Common myeloid progenitor, CD34-positive (primary cell): ENCODE measurements around the gene AVPR2.

Source experiments
- CTCF ChIA-PET: fragments of 350-600 bp; sonication (Branson Sonifier 250); formaldehyde crosslinking; loops from one replicate; lab custom pipeline; 2021; ENCODE audit warnings: antibody characterized with exemption; lab: Charles Lee
- POLR2A ChIA-PET: fragments of 350-600 bp; sonication (Branson Sonifier 250); formaldehyde crosslinking; loops from one replicate; lab custom pipeline; 2021; ENCODE audit warnings: antibody characterized with exemption; lab: Charles Lee
- DNase-seq, 3 donors: peaks; one replicate each; pipeline versions ENCODE4 v3.0.0 to v3.0.0-alpha.2; 2013
- H3K27ac ChIP-seq, 2 experiments: 1 replicate in 1 of 2; 2 replicates in 1 of 2; pipeline ENCODE4 v1.7.0; 2013; ENCODE audit warnings: inconsistent platforms in 2 of 2, low read length in 2 of 2, mild to moderate bottlenecking in 2 of 2, low read depth in 1 of 2, moderate library complexity in 1 of 2; ENCODE audit not compliant: severe bottlenecking in 2 of 2, insufficient read depth in 1 of 2, poor library complexity in 1 of 2
- H3K27me3 ChIP-seq, 5 experiments: replicated peaks in 2 of 5; 1 replicate in 3 of 5; 2 replicates in 2 of 5; pipeline versions ENCODE4 v1.6.1 to v1.7.0; 2013; ENCODE audit warnings: low read length in 4 of 5, mild to moderate bottlenecking in 2 of 5, moderate library complexity in 2 of 5, inconsistent platforms in 1 of 5; ENCODE audit not compliant: insufficient read depth in 5 of 5, control insufficient read depth in 4 of 5
- H3K36me3 ChIP-seq, 4 experiments: 1 replicate in 2 of 4; 2 replicates in 2 of 4; pipeline versions ENCODE4 v1.6.1 to v1.7.0; 2013; ENCODE audit warnings: low read length in 3 of 4, control low read depth in 1 of 4, mild to moderate bottlenecking in 1 of 4; ENCODE audit not compliant: control insufficient read depth in 4 of 4, insufficient read depth in 4 of 4
- H3K4me1 ChIP-seq, 4 experiments: 1 replicate in 3 of 4; 2 replicates in 1 of 4; pipeline versions ENCODE4 v1.6.1 to v1.7.1; 2013; ENCODE audit warnings: low read length in 3 of 4, mild to moderate bottlenecking in 3 of 4, control low read depth in 1 of 4, inconsistent platforms in 1 of 4, moderate library complexity in 1 of 4; ENCODE audit not compliant: control insufficient read depth in 4 of 4, insufficient read depth in 4 of 4; ENCODE audit errors: control extremely low read depth in 1 of 4
- H3K4me3 ChIP-seq, 7 experiments: 1 replicate in 4 of 7; 2 replicates in 3 of 7; pipeline versions ENCODE4 v1.5.1 to v1.7.0; 2013; ENCODE audit warnings: mild to moderate bottlenecking in 7 of 7, low read length in 6 of 7, moderate library complexity in 6 of 7, inconsistent platforms in 2 of 7, low read depth in 2 of 7, control low read depth in 1 of 7; ENCODE audit not compliant: insufficient read depth in 4 of 7, control insufficient read depth in 1 of 7; ENCODE audit errors: extremely low read depth in 1 of 7
- H3K9me3 ChIP-seq, 5 experiments: 1 replicate in 4 of 5; 2 replicates in 1 of 5; pipeline versions ENCODE4 v1.6.1 to v1.7.1; 2013; ENCODE audit warnings: low read length in 4 of 5, mild to moderate bottlenecking in 2 of 5, inconsistent platforms in 1 of 5, low read depth in 1 of 5, moderate library complexity in 1 of 5; ENCODE audit not compliant: control insufficient read depth in 4 of 5, insufficient read depth in 2 of 5; ENCODE audit errors: control extremely low read depth in 1 of 5
- WGBS: methylation state at CpG from one replicate; pipeline ENCODE4 v1.1.5; 2013; ENCODE audit not compliant: insufficient coverage; 5-methylcytosine and 5-hydroxymethylcytosine counted together

The AVPR2 gene

DNA sequence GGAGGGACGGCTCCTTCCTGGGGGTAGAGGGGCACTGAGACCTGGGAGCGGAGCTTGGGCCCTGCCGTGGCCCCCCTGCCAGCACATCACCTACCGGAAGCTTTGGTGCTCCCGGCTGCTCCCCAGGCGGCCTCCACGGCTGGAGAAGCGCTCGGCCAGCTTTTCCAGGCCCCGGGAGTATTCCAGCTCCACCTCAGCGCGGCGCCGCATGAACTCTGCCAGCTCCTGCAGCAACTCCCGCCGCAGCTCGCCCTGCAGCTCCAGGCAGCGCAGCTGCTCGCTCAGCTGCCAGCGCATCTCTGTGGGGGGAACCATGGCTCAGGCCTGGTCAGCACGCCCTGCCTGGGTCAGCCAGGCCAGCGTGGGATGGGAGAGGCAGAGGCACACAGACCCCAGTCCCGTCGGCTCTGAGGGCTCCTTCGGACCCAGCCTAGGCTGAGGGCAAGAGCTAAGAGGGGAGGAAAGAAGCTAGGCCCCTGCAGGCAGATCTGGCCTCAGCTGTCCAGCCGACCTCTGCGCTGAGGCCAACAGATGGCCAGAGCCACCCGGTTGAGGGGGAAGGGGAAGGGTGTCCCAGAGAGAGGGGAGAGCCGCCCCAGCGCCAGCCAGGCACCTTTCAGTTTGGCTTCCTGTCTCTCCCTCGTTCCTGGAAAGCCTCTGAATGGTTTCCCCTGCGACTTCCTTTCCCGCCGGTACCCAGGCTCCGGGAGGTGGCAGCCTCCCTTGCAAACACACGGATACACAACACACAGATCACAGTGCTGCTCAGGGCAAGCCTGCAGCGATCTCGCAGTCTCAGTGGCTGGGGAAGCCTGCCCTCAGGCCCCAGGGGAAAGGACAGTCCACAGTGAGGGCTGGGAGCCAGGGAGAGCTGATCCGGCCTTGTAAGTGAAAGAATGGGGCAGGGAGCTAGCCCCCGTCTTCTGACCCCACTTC, 17.3 kb downstream of the AVPR2 start:
- peak overlapping the region in 4 of 7 experiments; percentile 31 to 55 (median 36) for H3K4me3 ChIP-seq
- peaks cover 9 to 55% (median 47%) of the 10 kb centered on the region in 4 experiments for H3K4me1 ChIP-seq
- H3K9me3 ChIP-seq = no peaks in the 10 kb centered on the region
- no peak overlapping the region for H3K27ac ChIP-seq
- CTCF ChIA-PET = interaction anchor here (1.3 to 19.1 kb wide), 7 partner anchors 10 to 169 kb away, joined by 3 to 482 read pairs (median 11); partner anchors contain the start of gene RENBP
- DNase-seq = no peak
- POLR2A ChIA-PET = no interaction called here
- H3K27me3 ChIP-seq = peaks cover 0 to 21% (median 0%) of the 10 kb centered on the region in 5 experiments
- WGBS = 69% methylated on average over 32 of the region's 40 CpGs
- peaks cover 0 to 39% (median 19%) of the 10 kb centered on the region in 4 experiments for H3K36me3 ChIP-seq

DNA sequence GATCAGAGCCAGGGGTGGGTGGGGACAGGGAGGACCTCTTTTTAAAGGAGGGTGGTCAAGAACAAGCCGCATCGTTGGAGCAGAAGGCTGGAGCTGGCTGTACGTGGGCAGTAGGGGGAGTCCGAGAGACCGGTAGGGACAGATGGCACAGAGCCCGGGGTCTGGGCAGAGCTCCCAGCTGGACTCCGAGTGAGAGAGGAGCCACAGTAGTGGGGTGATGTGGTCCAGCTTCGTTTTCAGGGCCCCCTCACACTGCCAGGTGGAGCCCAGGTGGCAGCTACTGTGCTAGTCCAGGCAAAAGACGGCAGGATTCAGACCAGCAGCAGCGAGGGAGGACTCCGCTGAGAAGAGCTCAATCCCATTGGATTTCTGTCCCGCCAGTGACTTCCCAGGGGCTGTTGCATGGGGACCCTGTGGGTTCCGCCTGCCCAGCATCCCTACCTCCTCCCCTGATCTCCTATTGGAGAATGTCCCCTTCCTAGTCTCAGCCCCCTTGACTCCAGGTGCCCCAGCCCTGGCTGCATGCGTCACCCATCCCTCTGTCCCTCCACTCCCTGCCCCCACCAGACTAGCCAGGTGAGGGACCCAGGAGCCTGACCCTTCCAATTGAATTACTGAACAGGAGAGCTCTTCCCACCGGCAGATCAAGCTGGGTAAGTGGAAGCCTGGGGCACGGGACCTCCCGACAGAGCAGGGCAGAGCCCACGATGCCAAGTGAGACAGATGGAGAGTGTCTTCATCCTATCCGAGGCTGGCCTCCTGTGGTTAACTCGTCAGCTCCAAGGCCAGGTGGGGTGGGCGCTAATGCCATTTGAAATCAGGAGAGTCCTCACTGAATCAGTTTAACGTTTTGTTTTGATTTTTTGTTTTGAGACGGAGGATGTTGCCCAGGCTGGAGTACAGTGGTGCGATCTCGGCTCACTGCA, 18.7 kb downstream of the AVPR2 start:
- WGBS = 62% methylated on average over 22 of the region's 25 CpGs
- peaks cover 0 to 31% (median 16%) of the 10 kb centered on the region in 4 experiments for H3K36me3 ChIP-seq
- H3K27ac ChIP-seq = no peak overlapping the region
- peaks cover 9 to 66% (median 57%) of the 10 kb centered on the region in 4 experiments for H3K4me1 ChIP-seq
- H3K4me3 ChIP-seq = peak overlapping the region in 4 of 7 experiments; percentile 17 to 58 (median 34)
- no peaks in the 10 kb centered on the region for H3K9me3 ChIP-seq
- peaks cover 0 to 21% (median 0%) of the 10 kb centered on the region in 5 experiments for H3K27me3 ChIP-seq
- ChIA-PET CTCF (interaction anchor here (1.0 to 19.1 kb wide), 9 partner anchors 10 to 160 kb away, joined by 3 to 482 read pairs (median 10); partner anchors contain the start of genes PLXNB3 and RENBP), POLR2A (interaction anchor here (0.6 to 3.2 kb wide), 6 partner anchors 12 to 489 kb away, joined by 3 to 20 read pairs (median 4); partner anchors contain the start of gene RENBP)
- no peak for DNase-seq

DNA sequence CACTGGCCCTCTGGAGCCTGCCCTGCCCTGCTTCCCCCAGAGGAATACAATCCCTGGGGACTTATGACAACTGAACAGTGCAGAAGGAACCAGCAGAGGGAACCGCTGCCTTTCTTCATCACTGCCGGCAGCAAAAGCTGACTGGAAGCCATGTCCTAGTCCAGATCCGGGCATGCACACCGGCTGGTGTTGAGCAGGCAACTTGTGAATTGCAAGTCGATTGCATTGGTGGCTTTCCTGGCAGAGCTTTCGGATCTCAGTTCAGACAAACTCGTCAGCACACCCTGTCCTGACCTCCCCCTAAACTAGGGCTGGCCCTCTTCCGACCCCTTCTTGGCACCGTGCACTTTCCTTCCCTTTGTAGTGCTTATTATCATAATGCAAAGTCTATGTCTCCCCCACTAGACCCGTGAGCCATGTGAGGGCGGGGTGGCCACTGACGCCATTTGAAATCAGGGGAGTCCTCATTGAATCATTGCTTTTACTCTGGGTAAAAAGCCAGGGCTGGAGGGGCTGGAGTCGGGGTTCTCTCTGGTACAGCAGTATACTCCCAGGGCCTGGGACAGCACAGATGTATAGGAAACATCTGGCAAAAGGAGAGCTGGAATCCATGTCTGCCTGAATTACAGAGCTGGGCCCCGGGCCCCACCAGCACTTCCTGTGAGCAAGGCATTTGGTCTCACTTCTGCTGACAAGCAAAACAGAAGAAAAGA, 19.8 kb downstream of the AVPR2 start:
- Histone ChIP-seq H3K4me3 (peak overlapping the region in 6 of 7 experiments; percentile 64 to 82 (median 72)), H3K36me3 (peaks cover 0 to 23% (median 10%) of the 10 kb centered on the region in 4 experiments), H3K27ac (peak overlapping the region in 1 of 2 experiments; percentile 79), H3K9me3 (no peaks in the 10 kb centered on the region), H3K4me1 (peaks cover 9 to 70% (median 66%) of the 10 kb centered on the region in 4 experiments), H3K27me3 (peaks cover 0 to 18% (median 0%) of the 10 kb centered on the region in 5 experiments)
- CTCF ChIA-PET = interaction anchor here (1.0 to 19.1 kb wide), 13 partner anchors 9 to 162 kb away, joined by 3 to 482 read pairs (median 5); partner anchors contain the start of genes HCFC1 and RENBP
- peak in 2 of 3 donors; percentile 74 to 77 for DNase-seq
- 33% methylated on average over 13 of the region's 14 CpGs for WGBS
- POLR2A ChIA-PET = interaction anchor here (1.1 to 3.2 kb wide), 3 partner anchors 11 to 23 kb away, joined by 3 to 20 read pairs (median 3); no protein-coding TSS in a partner anchor

DNA sequence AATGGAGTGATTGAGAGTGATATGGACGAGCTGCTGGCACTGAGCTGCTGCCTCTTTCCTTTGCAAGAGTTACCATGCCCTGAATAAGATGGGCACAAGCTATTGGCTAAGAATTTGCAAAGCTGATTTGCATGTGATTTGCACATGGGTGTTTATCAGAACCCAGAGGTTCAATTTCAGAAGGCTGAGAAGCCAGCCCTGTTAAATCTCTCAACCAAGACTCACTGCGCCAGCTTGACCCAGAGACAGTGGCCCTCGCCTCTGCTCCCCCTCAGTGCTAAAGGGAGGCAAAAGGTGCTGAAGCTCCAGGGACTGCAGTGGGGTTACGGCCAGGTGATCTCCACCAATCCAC, 20.9 kb downstream of the AVPR2 start:
- H3K9me3 ChIP-seq = no peaks in the 10 kb centered on the region
- H3K36me3 ChIP-seq = peaks cover 0 to 25% (median 10%) of the 10 kb centered on the region in 4 experiments
- peaks cover 9 to 78% (median 69%) of the 10 kb centered on the region in 4 experiments for H3K4me1 ChIP-seq
- peak overlapping the region; percentile 43 to 82 (median 72) for H3K4me3 ChIP-seq
- peak overlapping the region in 1 of 2 experiments; percentile 79 for H3K27ac ChIP-seq
- no peak for DNase-seq
- POLR2A ChIA-PET = interaction anchor here (1.0 to 3.2 kb wide), 5 partner anchors 13 to 47 kb away, joined by 3 to 20 read pairs (median 3); partner anchors contain the start of gene HCFC1
- CTCF ChIA-PET = interaction anchor here (0.8 to 19.1 kb wide), 10 partner anchors 8 to 162 kb away, joined by 3 to 482 read pairs (median 4); partner anchors contain the start of genes HCFC1 and RENBP
- WGBS = 52% methylated on average over 3 of the region's 4 CpGs
- peaks cover 0 to 22% (median 0%) of the 10 kb centered on the region in 5 experiments for H3K27me3 ChIP-seq

DNA sequence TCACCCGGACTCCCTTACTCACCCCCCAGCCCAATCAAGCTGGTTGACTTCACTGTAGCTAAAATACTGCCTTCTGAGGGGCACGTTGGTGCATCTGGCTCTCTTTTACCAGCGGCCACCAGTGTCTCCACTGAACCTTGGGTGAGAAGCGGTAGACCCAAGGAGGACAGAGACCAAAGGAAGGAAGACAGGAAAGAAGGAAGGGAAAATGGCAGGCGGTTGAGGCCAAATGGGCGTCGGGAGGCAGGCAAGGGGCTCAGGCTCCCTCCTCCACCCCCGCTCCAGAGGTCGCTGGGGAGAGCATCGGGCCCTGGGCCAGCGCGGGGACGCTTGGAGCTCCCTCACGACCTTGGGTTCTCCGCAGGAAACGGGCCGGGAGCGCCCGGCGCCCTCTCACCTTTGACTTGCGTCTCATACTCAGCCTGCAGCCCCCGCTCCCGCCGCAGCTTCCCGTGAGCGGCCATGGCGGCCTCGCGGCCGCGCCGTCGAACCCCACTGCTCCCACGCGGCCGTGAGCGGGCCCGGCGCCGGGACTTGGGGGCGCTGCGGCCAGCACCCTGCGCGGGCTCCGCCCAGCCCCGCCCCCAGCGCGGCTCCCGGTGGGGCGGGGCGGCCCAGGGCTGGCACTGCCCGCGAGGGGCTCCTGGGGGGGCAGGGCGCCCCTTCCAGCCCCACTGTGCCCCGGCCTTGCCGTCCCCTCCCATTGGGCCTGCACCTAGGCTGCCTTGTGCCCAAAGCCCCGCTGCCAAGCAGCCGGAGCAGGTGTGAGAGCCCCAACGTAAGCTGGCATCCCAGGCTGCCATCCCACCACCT, 21.5 kb downstream of the AVPR2 start, which contains the start of gene ARHGAP4:
ARHGAP4 (minus strand) TSS at position 526 of the 813 bp plus-strand sequence; CDS start at position 464, 62 bp downstream.
- Histone ChIP-seq H3K27ac (peak within 1 kb of the TSS; percentile 86 to 93), H3K4me3 (peak within 1 kb of the TSS; percentile 43 to 84 (median 74)), H3K36me3 (peaks cover 0 to 23% (median 11%) of the 10 kb centered on the region in 4 experiments), H3K4me1 (peaks cover 9 to 81% (median 69%) of the 10 kb centered on the region in 4 experiments), H3K9me3 (no peaks in the 10 kb centered on the region), H3K27me3 (peaks cover 0 to 21% (median 0%) of the 10 kb centered on the region in 5 experiments)
- ChIA-PET CTCF (interaction anchor here (0.8 to 19.1 kb wide), 9 partner anchors 7 to 200 kb away, joined by 3 to 482 read pairs (median 5); partner anchors contain the start of genes HCFC1 and RENBP), POLR2A (interaction anchor here (0.5 to 3.2 kb wide), 9 partner anchors 9 to 629 kb away, joined by 3 to 20 read pairs (median 4); partner anchors contain the start of genes HCFC1 and NAA10)
- 24% methylated on average over 59 of the region's 59 CpGs for WGBS
- DNase-seq = peak in 2 of 3 donors; percentile 58 to 64
